ENCODE results near the gene OR2B2.

DNA sequence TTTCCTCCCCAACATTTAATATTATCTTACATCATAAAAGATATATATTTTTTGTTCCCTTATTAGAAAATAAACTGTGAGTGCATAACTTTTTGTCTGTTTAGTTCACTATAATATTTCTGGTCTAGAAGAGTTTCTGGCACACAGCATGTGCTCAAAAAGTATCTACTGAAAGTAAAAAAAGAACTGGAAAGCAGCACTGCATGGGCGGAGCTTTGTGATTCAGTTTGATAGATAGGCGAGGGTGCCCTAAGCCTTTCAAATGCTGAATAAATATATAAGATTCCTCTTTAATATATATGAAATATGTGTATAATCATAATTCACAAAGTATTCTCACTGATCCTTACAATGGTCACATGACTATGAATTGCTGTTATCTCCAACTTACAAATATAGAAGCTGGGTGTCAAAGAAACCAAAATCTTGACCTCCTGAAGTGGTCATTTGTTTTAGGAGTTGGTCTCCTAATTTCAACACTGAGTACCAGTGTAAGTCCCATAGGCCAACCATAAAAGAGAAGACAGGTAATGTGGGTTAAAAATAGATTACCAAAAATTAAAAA is 50.8 kb downstream of the OR2B2 start:
- TF ChIP-seq TAF1 (IDR thresholded peaks at IDR 0.05; ENCODE audit: low read depth): no peak
- no peak for TF ChIP-seq EP300 (IDR thresholded peaks at IDR 0.05; ENCODE audit: borderline replicate concordance)
- no peak for TF ChIP-seq FOXM1 (IDR thresholded peaks at IDR 0.05; ENCODE audit: borderline replicate concordance, low read depth)
- TF ChIP-seq TCF12 (IDR thresholded peaks at IDR 0.05; ENCODE audit: low read depth): no peak
- TF ChIP-seq EGR1 (IDR thresholded peaks at IDR 0.05): no peak
- no peak for TF ChIP-seq NFIC (IDR thresholded peaks at IDR 0.05)
- TF ChIP-seq, protein P1, sequence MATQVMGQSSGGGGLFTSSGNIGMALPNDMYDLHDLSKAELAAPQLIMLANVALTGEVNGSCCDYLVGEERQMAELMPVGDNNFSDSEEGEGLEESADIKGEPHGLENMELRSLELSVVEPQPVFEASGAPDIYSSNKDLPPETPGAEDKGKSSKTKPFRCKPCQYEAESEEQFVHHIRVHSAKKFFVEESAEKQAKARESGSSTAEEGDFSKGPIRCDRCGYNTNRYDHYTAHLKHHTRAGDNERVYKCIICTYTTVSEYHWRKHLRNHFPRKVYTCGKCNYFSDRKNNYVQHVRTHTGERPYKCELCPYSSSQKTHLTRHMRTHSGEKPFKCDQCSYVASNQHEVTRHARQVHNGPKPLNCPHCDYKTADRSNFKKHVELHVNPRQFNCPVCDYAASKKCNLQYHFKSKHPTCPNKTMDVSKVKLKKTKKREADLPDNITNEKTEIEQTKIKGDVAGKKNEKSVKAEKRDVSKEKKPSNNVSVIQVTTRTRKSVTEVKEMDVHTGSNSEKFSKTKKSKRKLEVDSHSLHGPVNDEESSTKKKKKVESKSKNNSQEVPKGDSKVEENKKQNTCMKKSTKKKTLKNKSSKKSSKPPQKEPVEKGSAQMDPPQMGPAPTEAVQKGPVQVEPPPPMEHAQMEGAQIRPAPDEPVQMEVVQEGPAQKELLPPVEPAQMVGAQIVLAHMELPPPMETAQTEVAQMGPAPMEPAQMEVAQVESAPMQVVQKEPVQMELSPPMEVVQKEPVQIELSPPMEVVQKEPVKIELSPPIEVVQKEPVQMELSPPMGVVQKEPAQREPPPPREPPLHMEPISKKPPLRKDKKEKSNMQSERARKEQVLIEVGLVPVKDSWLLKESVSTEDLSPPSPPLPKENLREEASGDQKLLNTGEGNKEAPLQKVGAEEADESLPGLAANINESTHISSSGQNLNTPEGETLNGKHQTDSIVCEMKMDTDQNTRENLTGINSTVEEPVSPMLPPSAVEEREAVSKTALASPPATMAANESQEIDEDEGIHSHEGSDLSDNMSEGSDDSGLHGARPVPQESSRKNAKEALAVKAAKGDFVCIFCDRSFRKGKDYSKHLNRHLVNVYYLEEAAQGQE (IDR thresholded peaks at IDR 0.05; ENCODE audit: low read depth): no peak
- no peak for TF ChIP-seq CREB1 (IDR thresholded peaks at IDR 0.05; ENCODE audit: low read depth)
- no peak for TF ChIP-seq RAD21 (IDR thresholded peaks at IDR 0.05; ENCODE audit: low read depth)
- TF ChIP-seq YY1 (IDR thresholded peaks at IDR 0.05; ENCODE audit: low read depth): no peak
- TF ChIP-seq ZBTB7A (IDR thresholded peaks at IDR 0.05; ENCODE audit: low read depth): no peak
- TF ChIP-seq, protein P2, sequence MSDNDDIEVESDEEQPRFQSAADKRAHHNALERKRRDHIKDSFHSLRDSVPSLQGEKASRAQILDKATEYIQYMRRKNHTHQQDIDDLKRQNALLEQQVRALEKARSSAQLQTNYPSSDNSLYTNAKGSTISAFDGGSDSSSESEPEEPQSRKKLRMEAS (IDR thresholded peaks at IDR 0.05): no peak
